ENCODE data around the gene NKD1.
A peak's percentile ranks its signal among the peaks of the same experiment; 100 is the strongest.
"Not testable (repeated sequence)": the region's sequence is repeated elsewhere in the genome, so short reads cannot be mapped to it uniquely, and the experiment has no call there.

The NKD1 gene

GRCh38 chr16:50519602-50520001, 28.6 kb upstream of the NKD1 start:
- no peak for DNase-seq (ENCODE audit: low spot score)

GRCh38 chr16:50520451-50521245, 27.5 kb upstream of the NKD1 start:
- no peak for DNase-seq (ENCODE audit: low spot score)

- DNase-seq (ENCODE audit: low spot score) = no peak
These were observed 26.8 kb upstream of the NKD1 start for GRCh38 chr16:50521246-50521900.

GRCh38 chr16:50522324-50522723, 25.9 kb upstream of the NKD1 start:
- DNase-seq (ENCODE audit: low spot score) = peak; percentile 4

GRCh38 chr16:50523710-50524109, 24.5 kb upstream of the NKD1 start:
- no peak for DNase-seq (ENCODE audit: low spot score)

DNA sequence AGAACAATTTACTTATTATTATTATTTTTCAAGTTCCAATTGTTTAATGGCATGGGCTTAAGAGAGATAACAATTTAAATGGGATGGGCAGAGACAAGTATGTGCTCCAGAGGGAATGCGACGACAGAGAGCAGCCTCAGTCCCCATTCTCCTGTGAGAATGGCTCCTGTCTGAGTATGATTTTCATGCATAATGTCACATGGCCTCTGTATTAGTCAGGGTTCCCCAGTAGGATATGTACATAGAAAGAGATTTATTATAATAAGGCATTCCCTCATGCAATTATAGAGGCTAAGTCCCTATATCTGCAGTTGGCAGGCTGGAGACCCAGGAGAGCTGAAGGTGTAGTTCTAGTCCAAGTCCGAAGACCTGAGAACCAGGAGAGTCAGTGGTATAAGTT, 22.9 kb upstream of the NKD1 start:
- DNase-seq (ENCODE audit: low spot score) = no peak

GRCh38 chr16:50525716-50526115, 22.5 kb upstream of the NKD1 start:
- DNase-seq (ENCODE audit: low spot score) = no peak

DNA sequence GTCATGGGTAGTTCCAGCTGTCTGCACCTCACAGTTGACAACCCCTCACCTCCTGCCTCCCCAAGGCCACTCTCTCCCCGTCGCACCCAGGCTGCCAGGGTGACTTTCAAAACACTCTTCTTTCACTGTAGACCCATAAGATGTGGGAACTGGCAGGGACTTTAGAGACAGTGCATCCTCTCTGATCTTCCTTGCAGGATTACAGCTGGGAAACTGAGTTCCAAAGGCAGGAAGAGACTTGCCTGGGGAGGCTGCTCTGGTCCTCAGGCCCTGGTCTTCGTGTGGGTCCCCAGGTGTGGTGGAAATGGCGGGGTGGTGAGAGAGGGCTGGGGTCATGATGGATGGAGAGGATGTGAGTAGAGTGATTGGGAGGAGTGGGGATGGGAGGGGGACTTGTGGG, 21.9 kb upstream of the NKD1 start:
- DNase-seq (ENCODE audit: low spot score) = no peak

DNA sequence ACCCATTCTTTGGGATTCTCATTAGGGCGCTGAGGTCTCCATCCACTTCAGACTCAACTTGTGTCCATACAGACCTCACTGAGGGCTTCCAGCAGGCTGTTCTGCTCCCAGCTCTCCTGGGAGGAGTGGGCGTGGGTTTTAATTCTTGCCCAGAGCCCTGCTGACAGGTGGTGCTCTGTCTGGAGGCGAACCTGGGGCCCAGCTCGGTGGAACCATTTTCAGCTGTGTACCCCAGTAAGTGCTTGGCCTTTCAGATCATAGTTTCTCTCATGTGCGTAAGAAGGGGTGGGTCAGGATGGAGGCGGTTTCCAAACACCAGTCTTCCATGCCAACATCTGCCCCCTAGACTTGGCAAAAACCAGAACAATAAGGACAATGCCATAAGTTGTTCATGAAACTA, 21.4 kb upstream of the NKD1 start:
- no peak for DNase-seq (ENCODE audit: low spot score)

DNA sequence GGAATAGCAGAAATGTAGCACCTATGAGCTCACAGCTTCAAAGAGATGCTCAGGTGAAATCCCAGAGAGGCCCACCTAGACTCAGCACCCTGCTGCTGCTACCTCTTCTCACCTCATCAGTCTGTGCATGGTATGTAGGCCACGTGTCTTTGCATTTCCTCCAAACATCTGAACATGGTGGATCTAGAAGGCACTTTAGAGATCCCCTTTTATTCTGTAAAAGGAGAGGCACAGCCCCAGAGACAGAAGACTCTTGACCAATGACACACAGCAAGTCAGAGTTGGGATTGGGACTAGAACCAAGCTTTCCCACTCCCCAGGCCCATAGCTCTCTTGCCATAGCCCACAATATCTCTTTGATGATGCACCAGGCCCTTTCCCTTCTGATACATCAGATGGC, 19.4 kb upstream of the NKD1 start:
- DNase-seq (ENCODE audit: low spot score) = no peak

GRCh38 chr16:50529334-50529733, 18.9 kb upstream of the NKD1 start:
- no peak for DNase-seq (ENCODE audit: low spot score)

DNA sequence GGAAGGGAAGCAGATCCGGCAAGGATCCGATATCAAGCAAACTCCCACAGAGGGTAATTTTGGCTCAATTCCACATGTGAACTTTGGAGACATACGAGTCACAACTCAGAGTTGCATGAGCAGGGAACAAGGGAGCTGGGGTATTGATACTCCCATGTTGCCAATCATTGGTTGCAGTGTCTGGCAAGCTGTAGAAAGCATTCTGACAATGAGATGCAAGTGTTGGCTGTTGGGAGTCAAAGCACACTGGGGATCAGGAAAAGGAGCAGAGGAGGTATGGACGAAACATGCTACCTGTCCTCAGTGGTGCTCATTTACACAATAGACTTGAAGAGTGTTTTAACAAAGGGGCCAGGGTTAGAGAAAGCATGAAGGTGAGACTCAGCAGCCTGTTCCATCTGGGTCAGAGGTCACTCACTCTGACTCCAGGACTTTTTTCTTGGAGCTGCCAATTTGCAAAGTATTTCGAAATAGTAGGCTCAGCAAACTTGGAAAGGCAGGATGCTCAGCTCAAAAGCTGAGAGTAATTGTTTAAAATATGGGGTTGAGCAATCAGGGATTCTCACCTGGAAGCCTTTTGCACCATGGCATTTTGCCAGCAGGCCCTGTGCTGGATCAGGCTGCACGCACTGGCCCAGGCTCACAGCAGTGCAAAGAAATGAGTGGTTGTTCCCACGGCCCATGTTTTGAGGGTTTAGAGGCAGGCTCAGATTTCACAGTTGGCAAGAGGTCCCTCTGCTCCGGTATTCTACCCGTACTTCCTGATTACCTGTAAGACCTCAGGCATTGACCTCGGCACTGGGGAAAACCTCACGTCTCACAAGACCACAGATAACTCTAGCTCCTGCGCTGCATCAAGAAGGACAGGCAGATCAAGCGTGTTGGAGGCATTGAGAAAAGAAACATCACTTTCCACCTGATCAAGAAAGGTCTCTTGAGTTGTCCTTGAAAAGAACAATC, 17.6 kb upstream of the NKD1 start:
- no peak for DNase-seq (ENCODE audit: low spot score)

- no peak for DNase-seq (ENCODE audit: low spot score)
These were observed 16.8 kb upstream of the NKD1 start for GRCh38 chr16:50531359-50531758.

GRCh38 chr16:50531901-50532300, 16.3 kb upstream of the NKD1 start:
- no peak for DNase-seq (ENCODE audit: low spot score)

GRCh38 chr16:50532576-50532975, 15.6 kb upstream of the NKD1 start:
- DNase-seq (ENCODE audit: low spot score) = no peak

- no peak for DNase-seq (ENCODE audit: low spot score)
These were observed 14.9 kb upstream of the NKD1 start for GRCh38 chr16:50533317-50533716.

DNA sequence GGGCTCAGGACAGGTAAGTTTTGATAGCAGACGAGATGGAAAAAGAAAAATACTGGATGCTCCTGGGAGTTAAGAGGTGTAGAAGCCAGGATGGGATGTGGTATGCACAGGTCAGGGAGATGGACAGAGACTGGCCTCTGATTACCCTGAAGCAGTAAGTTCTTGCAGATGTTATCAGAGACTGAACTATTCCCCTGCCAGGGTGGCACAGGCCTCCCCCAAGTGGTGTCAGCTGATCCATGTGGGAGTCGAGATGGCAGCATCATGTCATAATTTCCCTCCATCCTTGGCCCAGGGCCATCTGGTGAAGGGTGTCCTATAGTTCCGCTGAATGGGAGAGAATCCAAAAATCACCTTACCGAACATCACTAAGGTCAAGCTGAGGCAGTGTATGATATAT, 14.1 kb upstream of the NKD1 start:
- no peak for DNase-seq (ENCODE audit: low spot score)

- DNase-seq (ENCODE audit: low spot score) = no peak
These were observed 13.6 kb upstream of the NKD1 start for GRCh38 chr16:50534556-50534955.

DNA sequence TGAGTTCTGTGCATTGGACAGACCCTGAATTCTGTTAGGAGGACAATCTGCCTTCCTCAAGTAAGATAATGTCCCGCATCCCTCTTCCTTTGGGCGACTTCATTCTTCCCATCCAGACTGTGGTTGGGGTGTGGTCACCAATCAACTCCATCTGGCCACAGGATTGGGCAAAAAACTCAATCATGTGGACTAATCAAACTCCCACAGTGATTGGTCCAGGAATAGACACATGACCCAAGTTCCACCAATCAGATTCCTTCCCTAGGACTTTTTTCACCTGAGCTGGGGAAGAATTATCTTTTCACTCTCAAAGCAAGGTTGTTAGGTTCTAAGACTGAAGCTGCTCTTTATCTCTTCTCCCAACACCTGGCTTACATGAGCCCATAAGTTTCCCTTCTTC, 13.2 kb upstream of the NKD1 start:
- DNase-seq (ENCODE audit: low spot score) = no peak

DNA sequence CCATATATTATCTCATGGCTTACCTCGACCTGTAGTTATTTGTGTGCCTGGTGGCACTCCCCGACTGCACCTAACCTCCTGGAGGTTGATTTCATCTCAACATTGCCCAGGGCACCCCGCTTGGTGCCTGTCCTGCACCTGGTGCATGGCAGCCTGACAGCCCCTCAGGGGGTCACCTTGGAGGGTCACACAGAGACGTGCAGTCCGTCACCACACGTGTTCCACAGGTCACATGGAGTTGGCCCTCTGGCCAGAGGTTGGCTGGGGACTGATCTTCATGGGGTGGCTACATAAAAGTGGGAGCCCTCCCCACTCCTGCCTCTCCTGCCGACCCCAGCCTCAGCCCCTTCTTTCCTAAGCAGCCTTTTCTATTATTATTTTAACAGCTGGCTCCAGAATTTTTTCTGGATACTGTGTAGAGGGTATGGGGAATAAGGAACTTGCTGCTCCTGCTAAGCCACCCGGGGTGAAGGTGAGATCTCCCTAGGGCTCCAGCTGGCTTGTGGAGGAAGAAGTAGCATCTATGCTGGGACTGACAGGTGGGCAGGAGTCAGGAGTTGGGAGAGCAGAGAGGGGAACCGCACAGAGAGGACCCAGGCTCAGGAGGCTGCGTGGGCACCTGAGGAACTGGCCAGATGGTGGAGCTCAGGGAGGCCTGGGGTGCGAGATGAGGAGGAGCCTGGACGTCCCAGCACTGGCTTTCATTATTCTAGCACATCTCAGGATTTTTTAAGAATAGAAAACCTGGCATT, 12.5 kb upstream of the NKD1 start:
- DNase-seq (ENCODE audit: low spot score) = no peak

DNA sequence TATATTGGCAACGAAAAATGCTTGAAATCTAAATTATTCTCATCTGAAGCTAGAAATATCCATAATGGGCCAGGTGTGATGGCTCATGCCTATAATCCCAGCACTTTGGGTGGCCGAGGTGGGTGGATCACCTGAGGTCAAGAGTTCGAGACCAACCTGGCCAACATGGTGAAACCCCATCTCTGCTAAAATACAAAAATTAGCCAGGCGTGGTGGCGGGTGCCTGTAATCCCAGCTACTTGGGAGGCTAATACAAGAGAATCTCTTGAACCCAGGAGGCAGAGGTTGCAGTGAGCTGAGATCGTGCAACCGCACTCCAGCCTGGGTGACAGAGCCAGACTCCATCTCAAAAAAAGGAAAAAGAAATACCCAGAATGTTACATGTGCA, 11.9 kb upstream of the NKD1 start:
- not testable (repeated sequence) for DNase-seq (ENCODE audit: low spot score)
